ENCODE measurements around the gene PMF1. TPM values are rescaled to one million over a fixed set of nuclear protein-coding genes. Genes with fewer than 3 reads are reported as not detected.

The PMF1 gene, protein sequence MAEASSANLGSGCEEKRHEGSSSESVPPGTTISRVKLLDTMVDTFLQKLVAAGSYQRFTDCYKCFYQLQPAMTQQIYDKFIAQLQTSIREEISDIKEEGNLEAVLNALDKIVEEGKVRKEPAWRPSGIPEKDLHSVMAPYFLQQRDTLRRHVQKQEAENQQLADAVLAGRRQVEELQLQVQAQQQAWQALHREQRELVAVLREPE
- total RNA-seq (2021; fragmentation: NEBNext Ultra II Directional; extraction: Animal tissue kit (Norgen Biotek cat#: 25700)): 10 to 100 TPM; 32.7 to 41.0 (median 39.5) TPM
- long read RNA-seq, transcript PMF1-202 (5 exons, 1,068 nt): major isoform, 28 of 35 reads
- long read RNA-seq, partial matches to known transcripts: 5 of 35 reads
- long read RNA-seq, other reads (novel, unspliced or antisense): 1 of 35 reads

DNA sequence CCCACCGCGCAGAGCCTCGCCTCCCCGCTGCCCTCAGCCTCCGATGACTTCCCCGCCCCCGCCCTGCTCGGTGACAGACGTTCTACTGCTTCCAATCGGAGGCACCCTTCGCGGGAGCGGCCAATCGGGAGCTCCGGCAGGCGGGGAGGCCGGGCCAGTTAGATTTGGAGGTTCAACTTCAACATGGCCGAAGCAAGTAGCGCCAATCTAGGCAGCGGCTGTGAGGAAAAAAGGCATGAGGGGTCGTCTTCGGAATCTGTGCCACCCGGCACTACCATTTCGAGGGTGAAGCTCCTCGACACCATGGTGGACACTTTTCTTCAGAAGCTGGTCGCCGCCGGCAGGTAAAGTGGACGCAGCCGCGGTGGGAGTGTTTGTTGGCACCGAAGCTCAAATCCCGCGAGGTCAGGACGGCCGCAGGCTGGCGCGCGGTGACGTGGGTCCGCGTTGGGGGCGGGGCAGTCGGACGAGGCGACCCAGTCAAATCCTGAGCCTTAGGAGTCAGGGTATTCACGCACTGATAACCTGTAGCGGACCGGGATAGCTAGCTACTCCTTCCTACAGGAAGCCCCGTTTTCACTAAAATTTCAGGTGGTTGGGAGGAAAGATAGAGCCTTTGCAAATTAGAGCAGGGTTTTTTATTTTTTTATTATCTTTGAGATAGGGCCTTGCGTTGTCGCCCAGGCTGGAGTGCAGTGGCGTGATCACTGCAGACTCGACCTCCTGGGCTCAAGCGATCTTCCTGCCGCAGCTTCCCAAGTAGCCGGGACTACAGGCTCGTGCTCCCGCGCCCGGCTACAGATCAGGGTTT lies at the start of gene PMF1:
TSS of gene PMF1 (plus strand) at position 175 of the 811 bp plus-strand sequence. CDS start at position 184, 9 bp downstream.
- H3K4me3 Mint-ChIP-seq: peak within 1 kb of the TSS; percentile 97
- no peaks in the 10 kb centered on the region for H3K9me3 Mint-ChIP-seq
- H3K27ac Mint-ChIP-seq: peak within 1 kb of the TSS; percentile 99
- peak; percentile 94 for DNase-seq
- H3K4me1 Mint-ChIP-seq (ENCODE audit: low read depth): peaks cover 25% of the 10 kb centered on the region
- peaks cover 6% of the 10 kb centered on the region for H3K27me3 Mint-ChIP-seq (ENCODE audit: insufficient read depth)
- TF ChIP-seq, protein P1, sequence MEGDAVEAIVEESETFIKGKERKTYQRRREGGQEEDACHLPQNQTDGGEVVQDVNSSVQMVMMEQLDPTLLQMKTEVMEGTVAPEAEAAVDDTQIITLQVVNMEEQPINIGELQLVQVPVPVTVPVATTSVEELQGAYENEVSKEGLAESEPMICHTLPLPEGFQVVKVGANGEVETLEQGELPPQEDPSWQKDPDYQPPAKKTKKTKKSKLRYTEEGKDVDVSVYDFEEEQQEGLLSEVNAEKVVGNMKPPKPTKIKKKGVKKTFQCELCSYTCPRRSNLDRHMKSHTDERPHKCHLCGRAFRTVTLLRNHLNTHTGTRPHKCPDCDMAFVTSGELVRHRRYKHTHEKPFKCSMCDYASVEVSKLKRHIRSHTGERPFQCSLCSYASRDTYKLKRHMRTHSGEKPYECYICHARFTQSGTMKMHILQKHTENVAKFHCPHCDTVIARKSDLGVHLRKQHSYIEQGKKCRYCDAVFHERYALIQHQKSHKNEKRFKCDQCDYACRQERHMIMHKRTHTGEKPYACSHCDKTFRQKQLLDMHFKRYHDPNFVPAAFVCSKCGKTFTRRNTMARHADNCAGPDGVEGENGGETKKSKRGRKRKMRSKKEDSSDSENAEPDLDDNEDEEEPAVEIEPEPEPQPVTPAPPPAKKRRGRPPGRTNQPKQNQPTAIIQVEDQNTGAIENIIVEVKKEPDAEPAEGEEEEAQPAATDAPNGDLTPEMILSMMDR (IDR thresholded peaks at IDR 0.05): no peak
- H3K36me3 Mint-ChIP-seq (ENCODE audit: low read depth): peaks cover 40% of the 10 kb centered on the region

DNA sequence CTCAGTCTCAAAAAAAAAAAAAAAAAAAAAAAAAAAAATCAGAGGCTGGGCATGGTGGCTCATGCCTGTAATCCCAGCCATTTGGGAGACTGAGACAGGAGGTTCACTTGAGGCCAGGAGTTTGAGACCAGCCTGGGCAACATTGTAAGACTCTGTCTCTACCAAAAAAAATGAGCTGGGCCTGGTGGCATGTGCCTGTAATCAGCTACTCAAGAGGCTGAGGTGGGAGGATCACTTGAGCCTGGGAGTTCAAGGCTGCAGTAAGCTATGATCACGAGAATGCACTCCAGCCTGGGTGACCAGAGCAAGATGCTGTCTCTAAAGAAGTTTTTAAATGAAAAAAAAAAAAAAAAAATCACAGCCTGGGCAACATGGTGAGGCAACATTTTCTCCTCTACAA lies 49.1 kb upstream of the PMF1 start:
- Mint-ChIP-seq H3K4me1 (ENCODE audit: low read depth) (peaks cover 24% of the 10 kb centered on the region), H3K9me3 (no peaks in the 10 kb centered on the region), H3K27ac (no peak overlapping the region), H3K27me3 (ENCODE audit: insufficient read depth) (no peaks in the 10 kb centered on the region), H3K4me3 (no peak overlapping the region), H3K36me3 (ENCODE audit: low read depth) (no peaks in the 10 kb centered on the region)
- TF ChIP-seq, protein P1 (IDR thresholded peaks at IDR 0.05): no peak
- no peak for DNase-seq

DNA sequence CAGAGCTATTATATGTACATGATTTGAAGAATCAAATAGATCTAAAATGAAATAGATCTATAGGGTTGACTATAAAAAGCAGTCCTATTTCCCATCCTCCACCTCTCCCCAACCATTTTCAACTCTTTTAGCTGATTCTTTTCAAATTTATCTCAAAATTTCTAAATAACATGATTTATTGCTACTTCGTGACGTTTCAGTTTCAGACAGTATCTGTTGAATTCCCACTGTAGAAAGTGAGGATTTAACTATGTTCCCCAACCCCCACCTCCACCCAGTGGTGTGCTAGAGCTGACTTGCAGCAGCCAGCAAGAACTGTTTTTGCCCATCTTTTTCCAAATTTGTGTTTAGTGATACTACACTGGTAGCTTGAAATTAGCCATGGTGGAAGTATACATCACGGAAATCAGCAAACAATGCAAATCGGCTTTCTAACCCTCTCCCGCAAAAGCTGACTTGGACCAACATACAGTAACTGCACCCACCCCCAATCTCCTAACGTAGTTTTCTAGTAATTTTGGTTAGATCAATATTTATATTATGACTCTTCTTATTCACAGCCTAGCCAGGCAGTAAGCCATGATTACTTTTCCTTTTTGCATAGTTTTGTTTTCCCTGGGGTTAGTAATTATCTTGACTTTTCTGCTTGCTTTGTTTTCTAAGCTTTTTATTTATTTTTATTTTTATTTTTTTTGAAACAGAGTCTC lies 48.5 kb upstream of the PMF1 start:
- Mint-ChIP-seq H3K4me1 (ENCODE audit: low read depth) (peaks cover 24% of the 10 kb centered on the region), H3K4me3 (no peak overlapping the region), H3K27ac (no peak overlapping the region), H3K36me3 (ENCODE audit: low read depth) (no peaks in the 10 kb centered on the region), H3K27me3 (ENCODE audit: insufficient read depth) (no peaks in the 10 kb centered on the region), H3K9me3 (no peaks in the 10 kb centered on the region)
- TF ChIP-seq, protein P1 (IDR thresholded peaks at IDR 0.05): no peak
- no peak for DNase-seq

DNA sequence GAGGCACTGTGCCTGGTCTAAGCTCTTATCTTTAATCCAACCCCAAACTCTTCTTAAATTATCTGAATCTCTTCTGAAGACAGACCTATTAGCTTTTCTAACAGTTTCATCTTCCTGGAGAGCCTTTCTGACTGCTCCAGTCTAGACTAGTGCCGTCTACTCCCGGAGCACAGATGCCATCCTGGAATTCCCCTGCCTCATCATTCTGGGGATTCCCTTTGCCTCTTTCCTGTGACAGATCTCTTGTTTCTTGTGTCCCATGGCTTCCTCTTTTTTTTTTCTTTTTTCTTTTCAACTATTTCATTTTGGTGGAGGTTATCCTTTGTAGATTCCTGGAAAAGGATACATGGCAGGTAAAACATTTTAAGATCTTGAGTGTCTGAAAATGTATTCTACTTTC lies 47.7 kb upstream of the PMF1 start:
- no peak overlapping the region for H3K27ac Mint-ChIP-seq
- H3K4me1 Mint-ChIP-seq (ENCODE audit: low read depth): peaks cover 20% of the 10 kb centered on the region
- no peaks in the 10 kb centered on the region for H3K9me3 Mint-ChIP-seq
- no peak overlapping the region for H3K4me3 Mint-ChIP-seq
- no peaks in the 10 kb centered on the region for H3K36me3 Mint-ChIP-seq (ENCODE audit: low read depth)
- H3K27me3 Mint-ChIP-seq (ENCODE audit: insufficient read depth): no peaks in the 10 kb centered on the region
- no peak for DNase-seq
- TF ChIP-seq, protein P1 (IDR thresholded peaks at IDR 0.05): no peak

DNA sequence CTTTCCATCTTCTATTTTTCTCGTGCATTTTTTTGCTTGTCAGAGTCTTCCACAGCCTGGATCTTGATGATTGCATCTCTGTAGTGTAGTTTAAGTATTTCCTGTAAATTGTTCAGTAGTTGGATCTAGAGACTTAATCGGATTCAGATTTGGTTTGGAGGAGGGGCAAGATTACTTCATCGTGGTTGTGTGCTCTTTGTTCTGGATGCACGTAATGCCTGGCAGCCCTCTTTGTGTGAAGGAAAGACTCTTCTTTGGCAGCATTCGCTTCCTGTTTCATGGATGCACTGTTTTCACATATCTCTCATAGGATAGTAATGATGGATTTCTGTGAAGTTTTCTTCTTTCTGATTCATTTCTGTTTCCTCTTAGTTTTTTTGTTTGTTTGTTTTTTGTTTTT lies 45.3 kb upstream of the PMF1 start:
- Mint-ChIP-seq H3K4me3 (no peak overlapping the region), H3K9me3 (no peaks in the 10 kb centered on the region), H3K27ac (no peak overlapping the region), H3K4me1 (ENCODE audit: low read depth) (peaks cover 4% of the 10 kb centered on the region; the same call in 1 of the 2 replicates), H3K36me3 (ENCODE audit: low read depth) (no peaks in the 10 kb centered on the region), H3K27me3 (ENCODE audit: insufficient read depth) (no peaks in the 10 kb centered on the region)
- DNase-seq: no peak
- TF ChIP-seq, protein P1 (IDR thresholded peaks at IDR 0.05): no peak

All from HFFc6 (cell line).